ENCODE data around the gene STX18.
"Not testable (repeated sequence)": the region's sequence is repeated elsewhere in the genome, so short reads cannot be mapped to it uniquely, and the experiment has no call there.

STX18 gene

DNA sequence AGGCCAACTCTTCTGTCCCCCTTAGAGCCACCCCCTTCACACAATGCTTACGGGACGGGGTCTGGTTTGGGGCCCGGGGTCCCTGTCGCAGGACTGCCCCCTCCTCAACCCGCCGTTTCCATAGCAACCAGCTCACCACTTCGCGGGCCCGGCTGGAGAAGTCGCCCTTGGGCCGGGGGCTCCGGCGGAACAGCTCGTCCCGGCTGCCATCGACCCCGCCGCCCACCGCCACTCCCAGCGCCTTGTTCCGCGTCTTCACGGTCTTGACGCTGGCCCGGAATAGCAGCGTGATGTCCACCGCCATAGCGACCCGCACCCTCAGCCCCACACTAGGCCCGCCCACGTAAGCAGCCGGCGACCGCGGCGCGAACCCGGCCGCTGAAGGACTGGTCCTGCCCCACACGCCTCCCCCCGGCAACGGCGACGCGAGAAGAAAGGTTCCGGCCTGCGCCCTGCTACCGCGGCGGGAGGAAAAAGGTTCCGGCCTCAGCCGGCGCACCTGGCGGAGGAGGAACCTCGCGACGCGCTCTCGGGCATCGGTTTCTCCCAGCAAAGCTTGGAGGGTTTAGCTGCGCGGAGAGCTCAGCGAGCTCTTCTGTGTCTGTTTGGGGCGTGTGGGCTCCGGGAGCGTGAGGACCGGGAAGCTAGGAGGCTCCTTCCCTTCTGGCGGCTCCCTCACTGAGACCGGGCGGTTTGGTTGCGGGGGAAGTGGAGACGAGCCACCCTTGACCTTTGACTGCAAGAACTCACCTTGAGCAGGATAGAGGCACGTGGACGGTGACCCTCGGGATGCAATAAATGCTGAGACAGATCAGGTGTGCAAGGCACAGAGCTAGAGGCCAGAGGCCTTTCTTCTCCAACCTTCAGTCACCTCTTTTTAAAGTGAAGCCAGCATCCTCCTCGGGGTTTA is at the start of gene STX18:
STX18 (minus strand) TSS at position 388 of the 910 bp plus-strand sequence; CDS start at position 304, 84 bp downstream.
- peak; percentile 30 for DNase-seq

DNA sequence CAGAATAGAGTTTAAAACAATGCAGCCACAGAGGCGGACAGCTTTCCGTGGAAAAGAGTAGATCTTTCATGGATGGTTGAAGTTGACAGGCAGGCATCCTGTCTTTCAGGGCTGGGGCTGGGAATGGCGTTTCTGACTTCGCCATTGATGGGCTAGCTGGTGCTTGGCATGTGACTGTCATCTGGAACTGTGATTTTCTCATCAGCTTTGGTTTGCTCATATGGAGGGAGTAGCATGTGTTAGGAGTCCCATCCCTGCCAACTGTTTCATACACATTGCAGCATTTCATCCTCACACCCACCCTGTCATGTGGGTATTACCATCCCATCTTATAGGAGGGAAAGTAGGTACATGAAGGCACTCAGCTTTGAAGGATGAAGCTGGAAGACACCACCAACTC is 49.2 kb upstream of the STX18 start:
- no peak for DNase-seq

DNA sequence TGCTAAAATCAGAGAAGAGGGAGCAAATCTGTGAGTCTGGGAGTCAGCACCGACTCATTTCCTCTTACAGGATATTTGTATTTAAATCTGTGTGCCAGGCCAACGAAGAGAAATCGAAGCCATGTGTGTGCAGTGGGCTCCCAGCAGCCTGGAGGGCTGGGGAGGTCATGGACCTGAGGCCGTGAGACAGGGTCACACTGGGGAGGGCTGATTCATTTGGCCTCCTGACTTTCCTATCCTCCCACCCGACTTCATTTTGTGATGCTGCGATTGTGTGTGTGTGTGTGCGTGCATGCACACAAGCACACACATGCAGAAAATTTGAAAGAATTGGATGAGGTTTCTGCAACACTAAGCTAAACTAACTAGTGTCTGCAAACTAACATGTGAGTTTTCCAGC is 48.7 kb upstream of the STX18 start:
- DNase-seq, result no peak

DNA sequence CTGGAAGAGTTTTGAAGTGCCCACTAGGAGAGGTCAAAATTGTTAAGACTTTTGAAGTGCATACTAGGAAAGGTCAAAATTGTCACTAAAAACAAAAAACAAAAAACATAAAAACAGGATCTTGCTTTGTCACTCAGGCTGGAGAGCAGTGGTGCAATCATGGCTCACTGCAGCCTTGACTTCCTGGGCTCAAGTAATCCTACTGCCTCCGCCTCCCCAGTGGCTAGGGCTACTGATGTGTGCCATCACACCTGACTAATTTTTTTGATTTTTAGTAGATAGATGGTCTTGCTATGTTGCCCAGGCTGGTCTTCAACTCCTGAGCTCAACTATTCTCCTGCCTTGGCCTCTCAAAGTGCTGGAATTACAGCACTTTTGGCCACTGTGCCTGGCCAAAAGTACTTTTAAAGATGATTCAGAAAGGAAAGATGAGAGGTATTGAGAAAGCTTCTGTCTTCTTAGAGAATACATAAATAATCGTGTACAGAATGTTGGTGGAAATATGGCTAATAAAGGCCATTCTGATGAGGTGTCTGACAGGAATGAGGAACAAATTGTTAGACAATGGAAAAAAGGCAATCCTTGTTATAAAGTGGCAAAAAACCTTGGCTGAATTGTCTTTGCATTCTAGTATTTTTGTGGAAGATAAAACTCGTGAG is 43.3 kb upstream of the STX18 start:
- no peak for DNase-seq

DNA sequence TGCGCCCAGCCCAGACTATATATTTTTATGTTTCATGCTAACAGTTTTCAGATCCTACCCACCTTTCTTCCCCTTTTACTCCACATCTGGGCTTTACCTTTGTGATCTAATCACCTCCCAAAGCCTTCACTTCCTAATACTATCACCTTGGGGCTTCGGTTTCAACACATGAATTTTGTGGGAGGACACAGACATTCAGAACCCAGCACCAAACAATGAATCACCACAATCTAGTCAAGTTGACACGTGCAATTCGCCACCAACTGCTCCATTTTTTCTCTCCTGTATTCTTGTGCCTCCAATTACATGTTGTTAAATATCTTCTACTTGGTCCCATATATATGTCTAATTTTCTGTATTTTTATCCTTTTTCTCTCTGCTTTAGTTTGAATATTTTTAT is 41.8 kb upstream of the STX18 start:
- DNase-seq, result no peak

DNA sequence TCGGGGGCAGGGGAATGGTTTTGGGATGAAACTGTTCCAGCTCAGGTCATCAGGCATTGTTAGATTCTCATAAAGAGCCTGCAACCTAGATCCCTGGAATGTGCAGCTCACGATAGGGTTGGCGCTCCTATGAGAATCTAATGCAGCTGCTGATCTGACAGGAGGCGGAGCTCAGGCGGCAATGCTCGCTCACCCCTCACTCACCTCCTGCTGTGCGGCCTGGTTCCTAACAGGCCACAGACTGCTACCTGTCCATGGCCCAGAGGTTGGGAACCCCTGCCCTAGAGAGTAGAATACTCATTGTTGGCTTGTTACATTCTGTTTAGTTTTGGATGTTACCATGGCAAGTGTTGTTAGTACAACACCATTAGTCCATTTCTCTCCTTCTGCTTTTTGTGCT is 40.8 kb upstream of the STX18 start:
- DNase-seq, result no peak

DNA sequence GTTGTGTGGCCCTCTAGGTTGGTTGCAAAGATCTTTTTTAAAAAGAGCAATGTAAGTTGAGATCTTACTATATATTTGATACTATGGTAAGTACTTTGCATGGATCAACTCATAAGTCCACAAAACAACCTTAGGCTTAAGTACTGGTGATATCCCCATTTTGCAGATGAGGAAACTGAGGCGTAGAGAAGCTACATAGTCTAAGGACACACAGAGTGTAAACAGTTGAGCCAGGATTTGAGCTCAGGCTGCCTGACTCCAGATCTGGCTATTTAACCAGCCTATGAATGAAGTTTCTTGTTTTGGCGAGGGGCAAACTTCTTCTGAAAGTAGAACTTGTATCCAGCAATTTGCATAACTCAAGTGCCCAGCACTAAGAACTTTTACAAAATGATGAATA is 38.6 kb upstream of the STX18 start:
- no peak for DNase-seq

DNA sequence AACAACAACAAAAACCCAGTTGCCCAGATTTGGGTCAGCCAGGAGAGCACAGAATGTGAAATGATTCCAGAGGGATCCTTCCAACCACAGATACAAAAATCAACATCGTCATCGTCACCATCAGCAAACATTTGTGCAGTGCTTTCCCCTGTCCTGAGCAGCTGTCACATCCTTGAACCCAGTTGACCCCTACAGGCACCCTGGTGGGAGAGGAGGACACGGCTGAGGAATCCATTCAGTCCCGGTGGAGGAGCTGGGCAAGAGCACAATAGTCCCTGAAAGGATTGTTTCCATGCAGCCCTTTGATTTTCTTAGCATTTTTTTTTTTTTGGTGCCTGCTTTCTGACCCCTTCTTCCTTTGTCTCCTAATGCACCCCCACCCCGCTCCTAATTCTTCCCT is 37.1 kb upstream of the STX18 start:
- no peak for DNase-seq

DNA sequence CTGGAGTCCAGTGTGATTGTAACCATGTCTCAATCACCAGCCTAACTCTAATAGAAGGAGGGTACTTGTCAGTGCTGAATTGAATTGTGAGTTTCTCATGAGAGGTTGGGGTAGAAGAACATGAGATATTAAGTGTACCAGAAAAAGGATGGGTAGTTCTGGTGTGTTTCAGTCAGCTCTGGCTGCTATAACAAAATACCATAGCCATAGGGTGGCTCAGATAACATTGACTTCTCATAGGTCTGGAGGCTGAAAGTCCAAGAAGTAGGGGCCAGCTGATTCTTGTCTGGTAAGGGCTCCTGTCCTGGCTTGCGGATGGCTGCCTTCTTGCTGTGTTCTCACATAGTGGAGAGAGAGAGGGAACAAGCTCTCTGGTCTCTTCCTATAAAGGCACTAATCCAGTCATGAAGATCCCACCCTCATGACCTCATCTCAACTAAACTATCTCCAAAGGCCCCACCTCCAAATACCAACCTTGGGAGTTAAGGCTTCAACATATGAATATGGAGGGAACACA is 35.6 kb upstream of the STX18 start:
- DNase-seq, result no peak

DNA sequence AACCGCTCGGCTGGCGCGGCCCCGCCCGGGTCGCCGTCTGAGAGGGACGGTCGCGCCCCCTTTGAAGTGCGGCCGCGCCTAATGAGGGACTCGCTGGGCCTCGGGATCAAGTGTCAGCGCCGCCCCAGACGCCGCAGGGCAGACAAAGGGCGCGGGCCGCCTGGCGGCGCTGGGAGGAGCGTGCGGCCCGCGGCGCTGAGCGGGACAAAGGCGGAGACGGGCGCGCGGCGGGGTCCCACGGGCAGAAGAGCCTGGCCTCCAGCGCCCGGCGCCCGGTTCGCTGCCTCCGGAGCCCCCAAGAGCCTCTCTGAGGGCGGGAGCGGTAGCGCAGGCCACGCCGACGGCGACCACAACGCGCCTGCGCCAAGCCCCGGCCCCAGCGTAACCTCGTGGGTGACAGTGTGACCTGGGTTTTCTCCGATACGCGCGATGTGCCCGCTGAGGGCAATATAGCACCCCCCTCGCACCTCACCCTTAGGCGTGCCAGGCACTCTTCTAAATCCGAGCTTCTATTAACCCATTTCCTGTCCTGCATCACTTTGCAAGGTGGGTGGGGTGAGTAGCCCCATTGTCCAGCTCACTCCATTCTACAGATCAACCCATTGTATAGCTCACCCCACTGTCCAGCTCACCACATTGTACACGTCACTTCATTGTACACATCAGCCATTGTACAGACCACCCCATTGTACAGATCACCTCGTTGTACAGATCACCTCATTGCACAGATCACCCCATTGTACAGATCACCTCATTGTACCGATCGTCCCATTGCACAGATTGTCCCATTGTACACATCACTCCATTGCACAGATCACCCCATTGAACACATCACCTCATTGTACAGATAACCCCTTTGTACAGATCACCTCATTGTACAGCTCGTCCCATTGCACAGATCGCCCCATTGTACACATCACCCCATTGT is 33.7 kb upstream of the STX18 start:
- no peak for DNase-seq

DNA sequence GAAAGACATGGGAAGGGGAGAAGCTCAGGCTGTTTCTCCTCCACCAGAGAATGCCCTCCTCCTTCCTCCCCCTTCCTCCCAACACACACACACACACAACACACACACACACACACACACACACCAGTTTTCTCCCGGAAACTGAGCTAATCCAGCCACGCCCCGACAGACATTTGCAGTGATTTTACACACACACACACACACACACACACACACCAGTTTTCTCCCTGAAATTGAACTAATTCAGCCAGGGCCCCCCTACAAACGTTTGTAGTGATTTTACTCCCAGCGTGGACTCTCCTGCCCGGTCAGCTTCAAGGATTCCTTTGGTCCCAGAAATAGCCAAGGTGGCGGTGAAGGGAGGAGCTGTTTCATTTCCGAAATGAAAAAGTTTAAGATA is 32.9 kb upstream of the STX18 start:
- DNase-seq, result no peak

DNA sequence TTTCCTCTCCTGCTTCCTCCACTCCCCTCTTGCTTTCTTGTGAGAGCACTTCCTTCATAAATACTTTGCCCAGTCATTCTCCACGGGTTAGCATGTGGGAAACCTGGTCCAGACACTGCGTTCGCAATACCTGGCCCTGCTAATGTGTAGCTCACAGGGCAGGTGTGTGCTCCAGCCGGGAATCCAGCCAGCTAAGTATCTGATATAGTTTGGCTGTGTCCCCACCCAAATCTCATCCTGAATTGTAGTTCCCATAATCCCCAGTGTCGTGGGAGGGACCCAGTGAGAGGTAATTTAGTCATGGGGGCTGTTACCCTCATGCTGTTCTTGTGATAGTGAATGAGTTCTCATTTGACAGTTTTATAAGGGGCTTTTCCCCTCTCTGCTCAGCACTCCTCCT is 32.2 kb upstream of the STX18 start:
- DNase-seq, result no peak

DNA sequence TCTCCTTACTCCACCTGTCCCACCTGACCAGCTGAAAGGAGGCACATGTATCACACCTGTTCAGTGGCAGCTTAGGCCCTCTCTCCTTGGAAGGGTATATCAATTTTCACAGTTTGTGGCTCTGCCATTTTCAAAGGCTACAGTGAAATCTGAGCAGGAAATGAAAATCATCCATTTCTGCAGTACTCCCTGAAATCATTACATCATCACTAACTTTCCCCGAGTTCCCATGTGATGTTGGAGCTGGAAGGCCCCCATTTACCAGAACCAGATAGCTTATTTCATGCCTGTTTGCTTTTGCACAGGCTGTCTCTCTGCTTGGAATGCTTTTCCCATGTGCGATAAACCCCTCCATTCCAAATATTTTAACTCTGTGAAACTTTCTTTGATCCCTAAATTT is 31.0 kb upstream of the STX18 start:
- no peak for DNase-seq

DNA sequence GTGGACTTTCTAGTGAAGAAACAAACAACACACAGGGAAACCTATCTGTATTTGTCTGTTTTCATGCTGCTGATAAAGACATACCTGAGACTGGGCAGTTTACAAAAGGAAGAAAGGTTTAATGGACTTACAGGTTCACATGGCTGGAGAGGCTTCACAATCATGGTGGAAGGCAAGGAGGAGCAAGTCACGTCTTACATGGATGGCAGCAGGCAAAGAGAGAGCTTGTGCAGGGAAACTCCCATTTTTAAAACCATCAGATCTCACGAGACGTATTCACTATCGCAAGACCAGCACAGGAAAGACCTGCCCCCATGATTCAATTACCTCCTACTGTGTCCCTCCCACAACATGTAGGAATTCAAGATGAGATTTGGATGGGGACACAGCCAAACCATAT is 28.0 kb upstream of the STX18 start:
- not testable (repeated sequence) for DNase-seq

DNA sequence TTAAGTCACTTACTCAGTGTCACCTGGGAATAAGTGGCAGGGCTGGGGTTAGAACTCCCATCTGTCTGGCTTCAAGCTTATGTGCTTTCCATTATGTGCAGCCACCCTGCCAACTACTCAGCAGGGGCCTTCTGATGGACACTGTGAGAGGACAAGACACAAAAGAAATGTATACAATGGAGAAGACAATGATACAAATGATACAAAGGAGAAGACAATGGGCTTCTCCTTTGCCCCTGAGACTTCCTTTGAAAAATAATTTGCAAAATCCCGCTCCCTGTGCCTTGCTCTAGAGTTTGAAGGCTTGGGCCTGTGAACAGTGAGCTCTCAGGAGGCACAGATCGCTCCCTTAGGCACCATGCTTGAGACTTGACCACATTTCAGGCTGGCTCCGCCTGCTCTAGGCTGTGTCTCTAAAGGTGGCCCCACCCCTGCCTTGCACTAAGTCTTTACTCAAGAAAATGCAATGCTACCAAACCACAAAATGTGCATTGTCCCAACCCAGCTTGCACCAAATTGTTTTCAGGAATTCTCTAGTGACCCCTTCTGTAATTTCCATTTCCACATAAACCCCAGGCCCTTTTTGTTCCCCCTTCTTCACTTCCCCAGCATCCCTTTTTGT is 27.1 kb upstream of the STX18 start:
- DNase-seq, result no peak

DNA sequence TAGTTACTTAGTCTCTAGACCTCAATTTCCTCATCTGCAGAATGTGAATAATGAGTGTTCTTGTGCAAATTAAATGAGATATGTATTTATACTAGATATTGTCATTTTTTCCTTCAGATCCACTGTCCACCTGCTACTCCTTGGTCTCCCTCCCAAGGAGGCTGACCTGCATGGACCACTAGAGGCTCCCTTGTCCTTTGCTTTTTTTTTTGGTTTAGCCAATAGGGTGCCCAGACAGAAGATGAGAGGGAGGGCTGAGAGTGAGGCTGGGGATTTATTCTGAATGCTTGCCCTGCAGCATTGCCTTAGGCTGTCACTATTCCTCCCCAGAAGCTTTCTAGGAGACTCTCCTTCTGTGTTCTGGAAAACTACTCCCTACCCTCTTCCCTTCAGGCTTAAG is 24.5 kb upstream of the STX18 start:
- not testable (repeated sequence) for DNase-seq

DNA sequence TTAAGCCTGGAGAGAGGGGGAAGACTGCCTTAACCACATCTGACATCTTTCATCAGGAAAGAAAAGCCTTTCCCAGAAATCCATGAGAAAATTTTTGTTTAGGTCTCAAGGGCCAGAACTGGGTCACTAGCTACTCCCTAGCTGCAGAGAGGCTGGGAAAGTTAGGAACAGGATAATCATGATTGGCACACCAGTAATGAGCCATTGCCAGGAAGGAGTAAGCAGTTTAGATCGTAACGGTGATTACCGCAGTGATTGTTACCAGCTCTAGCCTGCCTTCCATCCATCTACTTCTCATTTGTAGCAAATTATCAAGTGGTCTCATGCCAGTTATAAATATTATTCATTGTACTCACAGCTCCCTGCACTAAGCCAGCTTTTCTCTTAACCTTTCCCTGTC is 22.7 kb upstream of the STX18 start:
- no peak for DNase-seq

DNA sequence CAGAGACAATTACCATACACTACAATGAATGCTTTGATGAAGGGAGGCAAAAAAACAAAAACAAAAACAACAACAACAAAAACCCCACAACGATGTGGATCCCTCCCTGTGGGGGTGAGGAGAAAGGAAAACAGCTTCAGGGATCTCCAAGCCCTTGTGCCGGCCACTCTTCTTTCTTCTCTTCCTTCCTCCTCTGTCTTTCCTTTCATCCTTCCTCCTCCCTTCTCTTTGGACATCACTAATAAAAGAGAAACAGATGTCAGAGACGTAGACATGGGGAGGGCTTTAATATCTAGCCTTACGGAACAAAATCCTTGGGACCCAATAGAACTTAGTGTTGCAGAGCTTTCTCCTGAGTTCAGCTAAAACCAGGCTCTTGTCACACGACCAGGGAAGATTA is 18.8 kb upstream of the STX18 start:
- DNase-seq, result no peak

DNA sequence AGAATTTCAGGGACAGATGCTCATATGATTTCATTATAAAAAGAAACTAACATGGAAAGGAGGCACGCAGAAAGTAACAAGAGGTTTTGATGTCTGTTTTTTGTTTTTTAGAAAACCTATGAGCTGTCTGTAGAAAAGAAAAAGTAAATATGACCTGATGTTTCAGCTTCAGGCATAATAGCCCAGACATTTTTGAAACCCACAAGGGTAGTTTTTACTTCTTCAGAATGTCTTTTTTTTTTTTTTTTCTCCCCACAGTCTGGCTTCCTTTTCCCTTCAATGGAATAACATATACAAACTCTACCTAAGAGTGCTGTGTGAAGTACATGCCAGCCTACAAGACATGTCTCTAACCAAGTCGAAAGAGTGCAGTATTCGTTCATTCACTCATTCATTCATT is 18.3 kb upstream of the STX18 start:
- no peak for DNase-seq

DNA sequence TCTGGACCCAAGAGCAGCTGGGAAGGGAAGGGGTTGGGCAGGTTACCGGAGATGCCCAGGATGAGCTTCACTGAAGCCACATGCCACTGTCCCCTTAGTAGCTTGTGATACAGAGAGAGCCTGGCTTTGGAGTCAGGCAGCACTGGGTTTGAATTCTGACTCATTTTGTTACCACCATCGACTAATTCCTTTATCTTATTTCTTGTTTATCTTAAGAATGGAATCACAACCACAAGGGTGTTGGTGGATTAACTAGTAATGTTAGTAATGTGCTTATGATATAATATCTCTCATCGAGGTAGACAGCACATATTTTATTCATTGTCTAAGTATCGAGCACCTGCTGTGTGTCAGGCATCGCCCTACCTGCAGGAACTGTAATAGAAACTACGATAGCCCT is 17.7 kb upstream of the STX18 start:
- no peak for DNase-seq

DNA sequence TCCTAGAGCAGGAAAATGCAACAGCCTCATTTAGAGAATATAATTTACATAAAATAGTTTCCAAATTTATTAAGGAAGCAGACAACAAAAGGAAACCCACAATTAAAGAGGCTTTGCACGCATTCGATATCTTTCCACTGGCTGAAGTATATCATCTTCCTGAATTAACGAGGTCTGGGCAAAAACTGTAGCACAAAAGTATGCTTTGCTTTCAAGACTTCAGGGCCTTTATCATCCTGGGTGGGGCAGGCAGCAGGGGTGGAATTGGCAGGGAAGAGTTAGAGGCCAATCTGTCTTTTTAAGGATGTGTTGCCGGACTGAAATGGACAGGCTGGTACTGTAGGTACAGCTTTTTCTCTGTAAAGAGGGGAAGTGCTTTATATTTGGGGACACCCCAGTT is 17.0 kb upstream of the STX18 start:
- DNase-seq, result no peak

DNA sequence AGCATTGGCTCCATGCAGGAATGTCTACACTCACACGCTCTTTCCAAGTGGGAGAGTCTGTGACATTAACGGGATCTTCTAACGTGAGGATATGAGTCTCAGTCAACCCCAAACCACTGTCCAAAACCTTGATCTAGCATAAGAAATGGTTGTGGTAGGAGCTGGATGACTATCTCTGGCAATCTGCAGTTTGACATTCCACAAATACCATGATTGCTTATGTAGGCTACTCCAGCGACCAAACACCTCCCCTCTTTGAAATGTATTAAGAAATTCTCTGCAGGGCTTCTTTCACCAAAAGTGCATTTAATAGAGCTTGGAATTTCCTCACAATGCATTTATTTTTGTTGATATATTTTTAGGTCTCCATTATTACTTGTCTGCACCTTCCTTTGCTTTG is 14.1 kb upstream of the STX18 start:
- DNase-seq, result no peak

DNA sequence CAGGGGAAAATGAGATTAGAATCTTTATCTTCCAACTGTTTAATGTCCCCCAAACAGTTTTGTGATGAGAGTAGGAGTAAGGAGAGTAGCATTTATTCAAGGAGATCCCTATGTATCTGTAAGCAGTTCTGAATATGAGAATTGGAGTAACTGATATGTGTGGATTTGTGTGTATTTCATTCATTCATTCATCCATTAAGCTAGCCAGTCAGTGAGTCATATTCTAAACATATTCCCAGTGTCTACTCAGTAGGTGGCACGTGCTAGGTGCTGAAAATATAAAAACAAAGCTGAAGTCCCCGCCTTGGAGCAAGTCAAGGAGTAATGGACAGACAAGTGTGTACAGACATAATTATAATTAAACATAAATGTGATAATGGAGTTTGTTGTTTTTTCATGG is 12.4 kb upstream of the STX18 start:
- DNase-seq, result no peak

Data from NCI-H748 treated with DMSO at 0.1 percent for 48 hours (cell line).